ENCODE results near the gene IGFBP7. TPM values are rescaled to one million over a fixed set of nuclear protein-coding genes. Genes with fewer than 3 reads are reported as not detected.

Gene IGFBP7
- total and polyA plus RNA-seq, 2 of the 8 experiments (the other 6 are each of a cell fraction or from before 2014, with no cell fraction given): 0.17 to 0.48 TPM

DNA sequence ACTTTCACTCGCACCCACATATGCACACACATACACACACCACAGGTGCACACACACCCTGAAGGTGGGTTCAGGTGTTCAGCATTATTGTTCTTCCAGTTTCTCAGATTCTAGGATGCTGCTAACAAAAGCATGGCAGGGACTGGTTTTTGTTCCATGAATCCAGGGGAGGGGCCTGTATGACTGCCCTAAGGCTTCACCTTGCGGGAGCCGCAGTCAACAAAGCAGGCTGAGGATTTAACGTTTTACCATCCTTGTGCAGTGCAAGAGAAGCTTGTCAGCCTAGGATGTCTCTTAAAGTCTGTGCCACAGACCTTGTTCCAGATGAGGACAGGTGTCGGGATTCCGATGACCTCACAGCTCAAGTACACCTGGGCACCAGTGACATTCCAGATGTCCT lies 69.7 kb downstream of the IGFBP7 start (continued):
- TF ChIP-seq BRCA1 (IDR thresholded peaks at IDR 0.05; ENCODE audit: low read depth, low read length) (no peak), GTF2F1 (IDR thresholded peaks at IDR 0.05; ENCODE audit: borderline replicate concordance, low read depth, low read length) (no peak), SAP30 (IDR thresholded peaks at IDR 0.05; ENCODE audit: insufficient read depth, insufficient replicate concordance, low read length) (no peak)
